MM.1S (cell line): ENCODE results near the gene UCHL5.

ENCODE experiments used
- DNase-seq: peaks from one replicate; pipeline ENCODE4 v3.0.0-alpha.2; 2015
- H2AFZ ChIP-seq: fragments of 300-600 bp; sonication (generic); 2 replicates; pipeline ENCODE4 v1.6.0; 2016; ENCODE audit warnings: antibody characterized with exemption, low read length
- H3F3A ChIP-seq: fragments of 300-600 bp; sonication (generic); 2 replicates; pipeline ENCODE4 v1.6.1; 2016; ENCODE audit warnings: mild to moderate bottlenecking, antibody characterized with exemption, low read length, moderate library complexity, mixed read lengths; ENCODE audit not compliant: insufficient read depth
- H3K27ac ChIP-seq: fragments of 300-600 bp; sonication (generic); 2 replicates; pipeline ENCODE4 v1.5.1; 2016; ENCODE audit warnings: mild to moderate bottlenecking, low read length
- H3K27me3 ChIP-seq: fragments of 300-600 bp; sonication (generic); replicated peaks from 2 replicates; pipeline ENCODE4 v1.6.0; 2016; ENCODE audit warnings: low read length; ENCODE audit not compliant: insufficient read depth
- H3K36me3 ChIP-seq: fragments of 300-600 bp; sonication (generic); replicated peaks from 2 replicates; pipeline ENCODE4 v1.6.1; 2016; ENCODE audit warnings: mild to moderate bottlenecking, low read length, mixed read lengths; ENCODE audit not compliant: insufficient read depth
- H3K4me1 ChIP-seq: fragments of 300-600 bp; sonication (generic); 2 replicates; pipeline ENCODE4 v1.6.1; 2016; ENCODE audit warnings: low read length, mixed read lengths
- H3K4me2 ChIP-seq: fragments of 300-600 bp; sonication (generic); 2 replicates; pipeline ENCODE4 v1.6.0; 2016; ENCODE audit warnings: low read depth, low read length
- H3K4me3 ChIP-seq: fragments of 300-600 bp; sonication (generic); 2 replicates; pipeline ENCODE4 v1.5.1; 2016; ENCODE audit warnings: low read length, mixed read lengths
- H3K79me2 ChIP-seq: fragments of 300-600 bp; sonication (generic); 2 replicates; pipeline ENCODE4 v1.6.1; 2016; ENCODE audit warnings: mixed run types, low read length, mixed read lengths
- H3K9ac ChIP-seq: fragments of 300-600 bp; sonication (generic); 2 replicates; pipeline ENCODE4 v1.6.1; 2016; ENCODE audit warnings: low read length, mixed read lengths
- H3K9me2 ChIP-seq: fragments of 300-600 bp; sonication (generic); replicated peaks from 2 replicates; pipeline ENCODE4 v1.6.1; 2016; ENCODE audit warnings: mild to moderate bottlenecking, low read length, mixed read lengths; ENCODE audit not compliant: insufficient read depth
- H3K9me3 ChIP-seq: fragments of 300-600 bp; sonication (generic); replicated peaks from 2 replicates; pipeline ENCODE4 v1.6.1; 2016; ENCODE audit warnings: mild to moderate bottlenecking, low read length, mixed read lengths; ENCODE audit not compliant: insufficient read depth
- H4K20me1 ChIP-seq: fragments of 300-600 bp; sonication (generic); 2 replicates; pipeline ENCODE4 v1.6.1; 2016; ENCODE audit warnings: mild to moderate bottlenecking, low read length, moderate library complexity, mixed read lengths; ENCODE audit not compliant: insufficient read depth
- EZH2 ChIP-seq: fragments of 300-600 bp; sonication (generic); optimal IDR thresholded peaks from 2 replicates; pipeline ENCODE3; 2017; ENCODE audit warnings: low read depth, mild to moderate bottlenecking, antibody characterized with exemption, low read length, mixed read lengths
- EZH2phosphoT487 ChIP-seq: fragments of 300-600 bp; sonication (generic); IDR thresholded peaks from 2 replicates; pipeline ENCODE4 v1.6.1; 2018; ENCODE audit warnings: antibody characterized with exemption, low read length
- TF ChIP-seq, protein P1 (sequence below): fragments of 300-600 bp; sonication (generic); IDR thresholded peaks from 2 replicates; pipeline ENCODE4 v1.5.1; 2016; ENCODE audit warnings: antibody characterized with exemption, low read length, mixed read lengths

The UCHL5 gene

DNA sequence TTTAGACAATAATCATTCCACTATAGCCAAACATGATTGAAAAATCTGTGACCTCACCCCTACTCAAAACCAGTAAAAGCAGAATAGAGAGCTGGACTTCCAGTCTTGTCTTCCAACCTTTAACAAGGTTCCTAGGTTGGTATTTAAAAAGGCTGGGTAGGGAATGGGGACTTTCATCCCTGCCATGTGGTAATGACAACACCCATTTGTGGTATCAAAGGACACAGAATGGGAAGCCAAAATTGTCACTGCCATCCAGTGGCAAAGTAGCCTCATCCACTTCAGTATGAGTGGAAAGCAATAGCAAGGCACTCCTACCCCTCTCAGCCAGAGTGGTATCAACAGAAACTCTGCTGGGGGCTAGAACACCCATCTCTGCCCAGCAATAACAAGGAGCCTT, 33.9 kb downstream of the UCHL5 start:
- no peak overlapping the region for H3K9ac ChIP-seq
- peaks cover 5% of the 10 kb centered on the region; the same call in 1 of the 2 replicates for H3K79me2 ChIP-seq
- no peaks in the 10 kb centered on the region for H3F3A ChIP-seq
- no peak overlapping the region for H3K4me3 ChIP-seq
- H3K9me3 ChIP-seq = no peaks in the 10 kb centered on the region
- H2AFZ ChIP-seq = no peak overlapping the region
- no peak overlapping the region for H3K27ac ChIP-seq
- peaks cover 2% of the 10 kb centered on the region; the same call in 1 of the 2 replicates for H3K36me3 ChIP-seq
- H3K27me3 ChIP-seq = no peaks in the 10 kb centered on the region
- TF ChIP-seq, protein P1, sequence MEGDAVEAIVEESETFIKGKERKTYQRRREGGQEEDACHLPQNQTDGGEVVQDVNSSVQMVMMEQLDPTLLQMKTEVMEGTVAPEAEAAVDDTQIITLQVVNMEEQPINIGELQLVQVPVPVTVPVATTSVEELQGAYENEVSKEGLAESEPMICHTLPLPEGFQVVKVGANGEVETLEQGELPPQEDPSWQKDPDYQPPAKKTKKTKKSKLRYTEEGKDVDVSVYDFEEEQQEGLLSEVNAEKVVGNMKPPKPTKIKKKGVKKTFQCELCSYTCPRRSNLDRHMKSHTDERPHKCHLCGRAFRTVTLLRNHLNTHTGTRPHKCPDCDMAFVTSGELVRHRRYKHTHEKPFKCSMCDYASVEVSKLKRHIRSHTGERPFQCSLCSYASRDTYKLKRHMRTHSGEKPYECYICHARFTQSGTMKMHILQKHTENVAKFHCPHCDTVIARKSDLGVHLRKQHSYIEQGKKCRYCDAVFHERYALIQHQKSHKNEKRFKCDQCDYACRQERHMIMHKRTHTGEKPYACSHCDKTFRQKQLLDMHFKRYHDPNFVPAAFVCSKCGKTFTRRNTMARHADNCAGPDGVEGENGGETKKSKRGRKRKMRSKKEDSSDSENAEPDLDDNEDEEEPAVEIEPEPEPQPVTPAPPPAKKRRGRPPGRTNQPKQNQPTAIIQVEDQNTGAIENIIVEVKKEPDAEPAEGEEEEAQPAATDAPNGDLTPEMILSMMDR = no peak
- TF ChIP-seq EZH2 = no peak
- H3K4me1 ChIP-seq = no peaks in the 10 kb centered on the region
- no peaks in the 10 kb centered on the region for H3K9me2 ChIP-seq
- H3K4me2 ChIP-seq = no peak overlapping the region
- H4K20me1 ChIP-seq = no peaks in the 10 kb centered on the region; the same call in 1 of the 2 replicates
- DNase-seq = no peak

DNA sequence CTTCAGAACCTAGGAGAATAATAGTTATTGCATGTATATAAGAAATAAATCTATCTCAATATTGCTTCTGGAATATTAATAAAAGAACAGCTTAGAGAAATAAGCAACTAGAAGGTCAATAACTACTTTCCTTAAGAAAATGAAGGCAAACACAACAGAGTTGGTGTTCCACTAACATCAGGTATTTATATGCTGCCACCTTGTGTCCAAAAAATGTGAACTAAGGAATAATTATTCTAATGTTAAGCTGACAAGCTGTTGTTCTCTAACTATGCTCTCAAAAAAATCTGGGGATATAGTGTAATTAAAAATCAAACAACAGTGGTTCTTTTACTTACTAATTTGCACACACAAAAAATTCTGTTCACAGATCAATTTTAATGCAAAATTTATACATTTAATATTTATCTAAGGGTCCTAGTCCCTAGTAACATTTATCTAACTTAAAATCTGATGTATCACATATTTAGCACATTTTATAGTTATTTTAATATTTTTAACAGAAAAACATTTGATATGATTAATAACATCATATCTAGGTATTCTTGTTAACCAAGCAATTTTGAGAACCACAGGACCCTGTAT, 39.6 kb downstream of the UCHL5 start:
- Histone ChIP-seq H4K20me1 (no peaks in the 10 kb centered on the region), H3K4me2 (no peak overlapping the region), H3K27me3 (no peaks in the 10 kb centered on the region), H3K4me3 (no peak overlapping the region), H3F3A (no peaks in the 10 kb centered on the region), H3K4me1 (no peaks in the 10 kb centered on the region), H2AFZ (no peak overlapping the region), H3K36me3 (peaks cover 5% of the 10 kb centered on the region; the same call in 1 of the 2 replicates), H3K9ac (no peak overlapping the region), H3K9me3 (no peaks in the 10 kb centered on the region), H3K79me2 (no peaks in the 10 kb centered on the region), H3K9me2 (no peaks in the 10 kb centered on the region), H3K27ac (no peak overlapping the region)
- TF ChIP-seq EZH2 (no peak), EZH2phosphoT487 (no peak)
- TF ChIP-seq, protein P1 = peak; percentile 64
- DNase-seq = peak; percentile 73

GRCh38 chr1:193016788-193017187, 42.4 kb downstream of the UCHL5 start:
- no peaks in the 10 kb centered on the region for H3K9me3 ChIP-seq
- TF ChIP-seq EZH2phosphoT487 (no peak), EZH2 (no peak)
- TF ChIP-seq, protein P1 = no peak
- H3K9me2 ChIP-seq = no peaks in the 10 kb centered on the region
- H3K9ac ChIP-seq = no peak overlapping the region
- no peaks in the 10 kb centered on the region for H3K27me3 ChIP-seq
- no peak overlapping the region for H3K4me2 ChIP-seq
- H3K36me3 ChIP-seq = 0 out of 2 replicates have a peak, but pooled peaks cover 5% of the 10 kb centered on the region
- no peak for DNase-seq
- no peaks in the 10 kb centered on the region for H3F3A ChIP-seq
- H3K27ac ChIP-seq = no peak overlapping the region
- H4K20me1 ChIP-seq = no peaks in the 10 kb centered on the region
- no peaks in the 10 kb centered on the region for H3K79me2 ChIP-seq
- H3K4me1 ChIP-seq = no peaks in the 10 kb centered on the region
- H2AFZ ChIP-seq = no peak overlapping the region
- no peak overlapping the region for H3K4me3 ChIP-seq
